H1 (cell line): ENCODE data around the gene NSL1.

ENCODE experiments used
- CTBP2 ChIP-seq: IDR thresholded peaks from 2 replicates; pipeline ENCODE4 v1.7.0; 2011; ENCODE audit warnings: borderline replicate concordance, mild to moderate bottlenecking, moderate library complexity, mixed read lengths, low read length; ENCODE audit not compliant: insufficient read depth, insufficient read length
- EP300 ChIP-seq, 2 experiments: IDR thresholded peaks; 1 replicate in 1 of 2; 2 replicates in 1 of 2; pipeline ENCODE4 v1.6.1; 2011 to 2012; ENCODE audit warnings: low read depth in 2 of 2, low read length in 2 of 2, mild to moderate bottlenecking in 2 of 2, borderline replicate concordance in 1 of 2, inconsistent platforms in 1 of 2, moderate library complexity in 1 of 2
- HDAC6 ChIP-seq: IDR thresholded peaks from one replicate; pipeline ENCODE4 v1.7.1; 2012; ENCODE audit warnings: low read depth, mild to moderate bottlenecking, inconsistent platforms, low read length, moderate library complexity
- JUN ChIP-seq: IDR thresholded peaks from 2 replicates; pipeline ENCODE4 v1.6.1; 2011; ENCODE audit warnings: low read depth, mild to moderate bottlenecking, improper control_type of control experiment, low read length
- POLR2A ChIP-seq, 2 experiments: IDR thresholded peaks; 1 replicate in 1 of 2; 2 replicates in 1 of 2; pipeline ENCODE4 v1.6.1; 2011; ENCODE audit warnings: low read depth in 2 of 2, low read length in 2 of 2, mild to moderate bottlenecking in 2 of 2; ENCODE audit errors: control extremely low read depth in 1 of 2
- RAD21 ChIP-seq, 2 experiments: IDR thresholded peaks in 1 of 2; conservative IDR thresholded peaks in 1 of 2; 2 replicates each; pipeline ENCODE4 v1.6.1; 2011; ENCODE audit warnings: low read depth in 2 of 2, low read length in 2 of 2, improper control_type of control experiment in 1 of 2, inconsistent platforms in 1 of 2, mild to moderate bottlenecking in 1 of 2, moderate library complexity in 1 of 2
- RNF2 ChIP-seq: fragments of 200-900, 300-1000 bp; sonication (generic); IDR thresholded peaks from 2 replicates; pipeline ENCODE4 v1.7.1; 2016; ENCODE audit warnings: borderline replicate concordance, low read depth, mild to moderate bottlenecking, antibody characterized with exemption, low read length; ENCODE audit not compliant: poor library complexity, severe bottlenecking; ENCODE audit errors: missing control alignments
- TAF1 ChIP-seq: IDR thresholded peaks from 2 replicates; pipeline ENCODE4 v1.6.1; 2011; ENCODE audit warnings: mild to moderate bottlenecking, low read depth, low read length
- TAF7 ChIP-seq: optimal IDR thresholded peaks from 2 replicates; pipeline ENCODE3; 2011; ENCODE audit warnings: low read depth, mild to moderate bottlenecking, inconsistent platforms, low read length, moderate library complexity, borderline replicate concordance
- YY1 ChIP-seq: IDR thresholded peaks from 2 replicates; pipeline ENCODE4 v1.6.1; 2011; ENCODE audit warnings: low read depth, mild to moderate bottlenecking, low read length
- ZNF274 ChIP-seq: IDR thresholded peaks from 2 replicates; pipeline ENCODE4 v1.7.0; 2012; ENCODE audit warnings: low read length, borderline replicate concordance; ENCODE audit errors: extremely low read depth
- TF ChIP-seq, protein P1 (sequence below), 3 experiments: IDR thresholded peaks; 1 replicate in 2 of 3; 2 replicates in 1 of 3; pipeline versions ENCODE4 v1.5.1 to v1.6.1; 2011; ENCODE audit warnings: low read length in 3 of 3, mild to moderate bottlenecking in 3 of 3, inconsistent platforms in 2 of 3, low read depth in 1 of 3, moderate library complexity in 1 of 3; ENCODE audit not compliant: insufficient read depth in 1 of 3; ENCODE audit errors: control extremely low read depth in 1 of 3

DNA sequence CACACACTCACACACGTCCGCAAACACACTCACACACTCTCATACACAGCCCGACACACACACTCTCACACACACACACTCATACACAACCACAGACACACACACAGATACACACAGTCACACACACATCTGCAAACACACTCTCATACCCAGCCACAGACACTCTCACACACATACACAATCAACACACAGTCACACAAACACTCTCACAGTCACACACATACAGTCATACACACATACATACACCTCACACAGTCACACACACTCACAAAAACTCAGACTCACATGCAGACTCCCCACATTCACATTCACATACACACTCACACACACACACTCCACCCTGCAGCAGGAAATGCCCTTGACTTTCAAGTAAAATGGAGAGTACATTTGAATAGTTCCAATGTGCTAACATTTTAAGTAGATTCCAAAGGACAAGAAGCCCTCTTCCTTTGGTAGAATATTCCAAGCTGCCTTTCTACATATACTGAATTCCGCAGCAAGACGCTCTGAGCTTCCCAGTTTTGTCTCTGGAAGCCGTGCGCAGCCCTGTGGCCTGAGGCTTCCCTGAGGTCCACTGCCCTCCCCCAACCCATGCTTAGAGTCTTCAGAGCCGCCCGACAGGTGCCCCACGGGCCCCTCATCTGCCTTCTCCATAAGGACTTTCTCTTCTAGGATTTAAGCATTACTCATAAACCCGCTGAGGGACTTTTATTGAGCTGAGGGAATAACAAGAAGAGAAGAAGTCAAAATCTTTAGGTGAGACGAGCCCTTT is 101.6 kb downstream of the NSL1 start:
- TF ChIP-seq CTBP2 (no peak), RAD21 (IDR thresholded peaks at IDR 0.05 in 1 of 2, conservative IDR thresholded peaks at IDR 0.05 in 1 of 2; ENCODE audit: low read depth in 2 of 2, low read length in 2 of 2) (no peak), POLR2A (IDR thresholded peaks at IDR 0.05; ENCODE audit: control extremely low read depth in 1 of 2, low read depth in 2 of 2, low read length in 2 of 2) (no peak), YY1 (no peak), RNF2 (no peak), JUN (no peak), HDAC6 (no peak), EP300 (IDR thresholded peaks at IDR 0.05; ENCODE audit: borderline replicate concordance in 1 of 2, low read depth in 2 of 2, low read length in 2 of 2) (no peak), ZNF274 (no peak), TAF1 (no peak), TAF7 (no peak)
- TF ChIP-seq, protein P1, sequence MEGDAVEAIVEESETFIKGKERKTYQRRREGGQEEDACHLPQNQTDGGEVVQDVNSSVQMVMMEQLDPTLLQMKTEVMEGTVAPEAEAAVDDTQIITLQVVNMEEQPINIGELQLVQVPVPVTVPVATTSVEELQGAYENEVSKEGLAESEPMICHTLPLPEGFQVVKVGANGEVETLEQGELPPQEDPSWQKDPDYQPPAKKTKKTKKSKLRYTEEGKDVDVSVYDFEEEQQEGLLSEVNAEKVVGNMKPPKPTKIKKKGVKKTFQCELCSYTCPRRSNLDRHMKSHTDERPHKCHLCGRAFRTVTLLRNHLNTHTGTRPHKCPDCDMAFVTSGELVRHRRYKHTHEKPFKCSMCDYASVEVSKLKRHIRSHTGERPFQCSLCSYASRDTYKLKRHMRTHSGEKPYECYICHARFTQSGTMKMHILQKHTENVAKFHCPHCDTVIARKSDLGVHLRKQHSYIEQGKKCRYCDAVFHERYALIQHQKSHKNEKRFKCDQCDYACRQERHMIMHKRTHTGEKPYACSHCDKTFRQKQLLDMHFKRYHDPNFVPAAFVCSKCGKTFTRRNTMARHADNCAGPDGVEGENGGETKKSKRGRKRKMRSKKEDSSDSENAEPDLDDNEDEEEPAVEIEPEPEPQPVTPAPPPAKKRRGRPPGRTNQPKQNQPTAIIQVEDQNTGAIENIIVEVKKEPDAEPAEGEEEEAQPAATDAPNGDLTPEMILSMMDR (IDR thresholded peaks at IDR 0.05; ENCODE audit: control extremely low read depth in 1 of 3, insufficient read depth in 1 of 3, low read depth in 1 of 3, low read length in 3 of 3) = no peak
